Liver (tissue), 9 donors: ENCODE data around the gene GALNT14. TPM values are rescaled to one million over a fixed set of nuclear protein-coding genes. Genes with fewer than 3 reads are reported as not detected.

Source experiments
- DNase-seq: peaks from one replicate; pipeline ENCODE4 v3.0.0-alpha.2; 2017; ENCODE audit warnings: low spot score
- H3K27ac ChIP-seq, 2 donors: one replicate each; pipeline ENCODE4 v1.7.0; 2013; ENCODE audit warnings: inconsistent platforms in 2 of 2, low read length in 2 of 2, control low read depth in 1 of 2, low read depth in 1 of 2, mild to moderate bottlenecking in 1 of 2
- H3K27me3 ChIP-seq, 4 donors: one replicate each; pipeline versions ENCODE4 v1.6.1 to v1.7.0; 2013; ENCODE audit warnings: low read length in 3 of 4, inconsistent platforms in 1 of 4, mild to moderate bottlenecking in 1 of 4, moderate library complexity in 1 of 4; ENCODE audit not compliant: control insufficient read depth in 4 of 4, insufficient read depth in 4 of 4
- H3K36me3 ChIP-seq, 4 donors: one replicate each; pipeline versions ENCODE4 v1.6.1 to v1.7.0; 2013; ENCODE audit warnings: low read length in 3 of 4, mild to moderate bottlenecking in 3 of 4, low read depth in 1 of 4, moderate library complexity in 1 of 4; ENCODE audit not compliant: control insufficient read depth in 4 of 4, insufficient read depth in 3 of 4
- H3K4me1 ChIP-seq, 4 donors: one replicate each; pipeline versions ENCODE4 v1.6.1 to v1.7.0; 2013; ENCODE audit warnings: low read length in 3 of 4, mild to moderate bottlenecking in 3 of 4, moderate library complexity in 1 of 4; ENCODE audit not compliant: control insufficient read depth in 4 of 4, insufficient read depth in 4 of 4
- H3K4me3 ChIP-seq, 3 donors: one replicate each; pipeline versions ENCODE4 v1.6.1 to v1.7.0; 2013; ENCODE audit warnings: low read length in 3 of 3, control low read depth in 1 of 3, low read depth in 1 of 3, mild to moderate bottlenecking in 1 of 3
- H3K9ac ChIP-seq, 2 donors: one replicate each; pipeline ENCODE4 v1.7.0; 2013; ENCODE audit warnings: low read length in 2 of 2, mild to moderate bottlenecking in 2 of 2, moderate library complexity in 2 of 2, control low read depth in 1 of 2, low read depth in 1 of 2
- H3K9me3 ChIP-seq, 4 donors: one replicate each; pipeline versions ENCODE4 v1.6.1 to v1.7.0; 2013; ENCODE audit warnings: low read length in 3 of 4; ENCODE audit not compliant: control insufficient read depth in 4 of 4
- ATF3 ChIP-seq: IDR thresholded peaks from 2 replicates; pipeline ENCODE4 v1.6.1; 2016; ENCODE audit warnings: antibody characterized with exemption
- CTCF ChIP-seq: fragments of 150-350 bp; IDR thresholded peaks from 2 replicates; pipeline ENCODE4 v1.5.1; 2017; ENCODE audit warnings: improper control_type of control experiment, low read depth, low read length; ENCODE audit not compliant: missing input control
- EGR1 ChIP-seq, 2 donors: IDR thresholded peaks; 2 replicates each; pipeline ENCODE4 v1.6.1; 2016 to 2018; ENCODE audit warnings: antibody characterized with exemption in 2 of 2, low read depth in 2 of 2
- FOXA2 ChIP-seq: IDR thresholded peaks from 2 replicates; pipeline ENCODE4 v1.6.1; 2016; ENCODE audit warnings: antibody characterized with exemption
- GABPA ChIP-seq, 2 donors: IDR thresholded peaks in 1 of 2; conservative IDR thresholded peaks in 1 of 2; 2 replicates each; pipeline ENCODE4 v1.6.1; 2016; ENCODE audit warnings: antibody characterized with exemption in 2 of 2, mild to moderate bottlenecking in 1 of 2, moderate library complexity in 1 of 2
- JUND ChIP-seq, 2 donors: IDR thresholded peaks; 2 replicates each; pipeline ENCODE4 v1.6.1; 2016; ENCODE audit warnings: antibody characterized with exemption in 2 of 2
- MAX ChIP-seq: IDR thresholded peaks from 2 replicates; pipeline ENCODE4 v1.6.1; 2016; ENCODE audit warnings: antibody characterized with exemption
- NR2F2 ChIP-seq: IDR thresholded peaks from 2 replicates; pipeline ENCODE4 v1.6.1; 2016; ENCODE audit warnings: antibody characterized with exemption
- RAD21 ChIP-seq, 2 donors: IDR thresholded peaks; 2 replicates each; pipeline ENCODE4 v1.6.1; 2016; ENCODE audit warnings: antibody characterized with exemption in 2 of 2, mild to moderate bottlenecking in 2 of 2
- RXRA ChIP-seq, 2 donors: IDR thresholded peaks; 2 replicates each; pipeline ENCODE4 v1.6.1; 2017 to 2018; ENCODE audit warnings: antibody characterized with exemption in 2 of 2, mild to moderate bottlenecking in 1 of 2
- SP1 ChIP-seq: IDR thresholded peaks from 2 replicates; pipeline ENCODE4 v1.6.1; 2018; ENCODE audit warnings: antibody characterized with exemption, mild to moderate bottlenecking
- TAF1 ChIP-seq: conservative IDR thresholded peaks from 2 replicates; pipeline ENCODE4 v1.6.1; 2016; ENCODE audit warnings: antibody characterized with exemption, mild to moderate bottlenecking
- YY1 ChIP-seq: IDR thresholded peaks from 2 replicates; pipeline ENCODE4 v1.6.1; 2016; ENCODE audit warnings: antibody characterized with exemption, mild to moderate bottlenecking
- ZBTB33 ChIP-seq: IDR thresholded peaks from 2 replicates; pipeline ENCODE4 v1.6.1; 2016; ENCODE audit warnings: antibody characterized with exemption
- WGBS: extraction: QIAGEN DNeasy Blood & Tissue Kit; methylation state at CpG from one replicate; pipeline ENCODE4 v1.1.7; 2013; 5-methylcytosine and 5-hydroxymethylcytosine counted together
- polyA plus RNA-seq, 2 donors: library from polyadenylated mRNA; stranded (reverse) in 1 of 2; unstranded in 1 of 2; fragments of 200-250 nt in 1 of 2; fragments of >200 nt in 1 of 2; fragmentation: Nextera tagmentation in 1 of 2; extraction: Ambion mirVana in 1 of 2; gene quantifications; one replicate each; pipeline versions ENCODE4 v1.2.1 to v1.2.3, GENCODE V29; 2013 to 2015
- total RNA-seq, 2 donors: library from RNA; depleted of rRNA; stranded (reverse); fragments of >200 nt; gene quantifications; one replicate each; pipeline ENCODE4 v1.2.3, GENCODE V29; 2014
- donor health status: healthy.
- donor health status: healthy.
- donor health status: healthy.
- donor health status: healthy.
- donor health status: healthy.

Gene GALNT14
- total and polyA plus RNA-seq, 4 donors = 0.86 to 2.0 (median 1.5) TPM

- TF ChIP-seq CTCF (no peak), RXRA (IDR thresholded peaks at IDR 0.05) (no peak), TAF1 (no peak), EGR1 (IDR thresholded peaks at IDR 0.05; ENCODE audit: low read depth in 2 of 2) (no peak), JUND (IDR thresholded peaks at IDR 0.05) (no peak)
Measured at GRCh38 chr2:30989746-30990145, 148.5 kb downstream of the GALNT14 start (continued).

- Histone ChIP-seq H3K4me1 (no peaks in the 10 kb centered on the region), H3K4me3 (no peak overlapping the region), H3K27me3 (peaks cover 0 to 4% (median 2%) of the 10 kb centered on the region in 4 donors), H3K9ac (no peak overlapping the region), H3K27ac (no peak overlapping the region), H3K9me3 (no peaks in the 10 kb centered on the region), H3K36me3 (no peaks in the 10 kb centered on the region)
- TF ChIP-seq FOXA2 (no peak), ATF3 (no peak), YY1 (no peak)
- no peak for DNase-seq
- 75% methylated on average over 6 of the region's 6 CpGs for WGBS
Measured at GRCh38 chr2:30987566-30987965, 150.7 kb downstream of the GALNT14 start.

- Histone ChIP-seq H3K36me3 (no peaks in the 10 kb centered on the region), H3K27ac (no peak overlapping the region), H3K27me3 (peaks cover 0 to 4% (median 2%) of the 10 kb centered on the region in 4 donors), H3K9ac (no peak overlapping the region), H3K4me3 (no peak overlapping the region), H3K9me3 (no peaks in the 10 kb centered on the region), H3K4me1 (no peaks in the 10 kb centered on the region)
- no peak for TF ChIP-seq ATF3
- TF ChIP-seq YY1 = no peak
- no peak for TF ChIP-seq SP1
- TF ChIP-seq MAX = no peak
- TF ChIP-seq ZBTB33 = no peak
- no peak for TF ChIP-seq TAF1
- TF ChIP-seq RAD21 (IDR thresholded peaks at IDR 0.05) = no peak
- no peak for TF ChIP-seq FOXA2
- TF ChIP-seq NR2F2 = no peak
- TF ChIP-seq EGR1 (IDR thresholded peaks at IDR 0.05; ENCODE audit: low read depth in 2 of 2) = no peak
- no peak for TF ChIP-seq RXRA (IDR thresholded peaks at IDR 0.05)
- TF ChIP-seq GABPA (IDR thresholded peaks at IDR 0.05 in 1 of 2, conservative IDR thresholded peaks at IDR 0.05 in 1 of 2) = no peak
- DNase-seq = no peak
- 80% methylated on average over 5 of the region's 5 CpGs for WGBS
Measured at GRCh38 chr2:30986231-30986580, 152.0 kb downstream of the GALNT14 start.
